Fibroblast of the aortic adventitia (primary cell): ENCODE results near the gene CTIF. TPM values are rescaled to one million over a fixed set of nuclear protein-coding genes. Genes with fewer than 3 reads are reported as not detected.

ENCODE experiments used
- DNase-seq: peaks from one replicate; pipeline ENCODE4 v3.0.0-alpha.2; 2010; ENCODE audit warnings: low read depth
- H3K4me3 ChIP-seq: 2 replicates; pipeline ENCODE4 v1.5.1; 2011; ENCODE audit warnings: low read depth, mild to moderate bottlenecking, control low read depth, low read length, moderate library complexity
- CTCF ChIP-seq: IDR thresholded peaks from 2 replicates; pipeline ENCODE4 v1.5.1; 2011; ENCODE audit warnings: mild to moderate bottlenecking, low read length, control low read depth, inconsistent platforms; ENCODE audit not compliant: insufficient read depth
- total RNA-seq: library from RNA; depleted of rRNA; stranded (reverse); fragments of >200 nt; gene quantifications from 2 replicates; pipeline ENCODE4 v1.2.3, GENCODE V29; 2012; ENCODE audit warnings: low replicate concordance

The CTIF gene
- total RNA-seq, 1 donor = 29.0 TPM

DNA sequence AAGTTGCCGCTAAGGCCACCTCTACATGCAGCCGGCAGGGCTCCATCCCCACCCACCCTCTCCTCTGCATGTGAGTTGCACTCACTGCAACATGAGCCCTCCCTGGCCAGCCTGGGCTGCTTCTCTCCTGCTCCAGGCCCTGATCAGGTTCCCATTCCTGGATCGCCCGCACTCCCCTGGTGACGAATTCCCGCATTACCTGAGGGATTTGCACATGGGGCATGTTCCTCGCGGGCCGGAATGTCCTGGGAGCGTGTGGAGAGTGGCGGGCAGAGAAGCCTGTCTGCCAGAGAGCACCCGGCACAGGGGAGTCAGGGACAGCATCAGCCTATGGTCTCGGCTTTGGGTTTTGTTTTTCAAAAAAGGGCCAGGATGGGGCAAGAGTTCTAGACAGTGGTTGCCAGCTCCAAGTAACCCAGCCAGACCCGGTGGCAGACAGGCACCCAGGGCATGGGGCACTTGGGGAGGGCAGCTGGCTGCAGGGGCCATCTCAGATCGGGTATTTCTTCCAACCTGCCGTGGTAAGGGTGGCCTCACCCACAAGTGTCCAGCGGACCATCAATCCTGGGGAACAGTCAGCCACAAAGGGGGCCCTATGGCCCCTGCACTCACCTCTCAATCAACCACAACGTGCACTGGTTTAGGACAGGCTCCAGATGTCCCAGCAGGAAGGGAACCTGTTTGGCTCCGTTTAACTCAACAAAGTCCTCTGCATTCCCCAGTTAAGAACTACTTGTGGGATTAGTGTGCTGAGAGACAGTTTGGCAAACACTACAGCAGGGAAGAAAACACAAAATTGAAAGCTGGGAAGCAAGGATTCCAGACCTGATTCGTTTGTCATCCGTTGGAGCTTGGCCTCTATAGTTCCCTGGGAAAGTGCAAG, 224.2 kb downstream of the CTIF start:
- no peak for TF ChIP-seq CTCF
- no peak for DNase-seq
- no peak overlapping the region for H3K4me3 ChIP-seq

- TF ChIP-seq CTCF = no peak
- no peak for DNase-seq
- no peak overlapping the region for H3K4me3 ChIP-seq
Observed at GRCh38 chr18:48763719-48764100, 224.9 kb downstream of the CTIF start.

GRCh38 chr18:48765053-48765452, 226.2 kb downstream of the CTIF start:
- H3K4me3 ChIP-seq = no peak overlapping the region
- no peak for DNase-seq
- no peak for TF ChIP-seq CTCF

DNA sequence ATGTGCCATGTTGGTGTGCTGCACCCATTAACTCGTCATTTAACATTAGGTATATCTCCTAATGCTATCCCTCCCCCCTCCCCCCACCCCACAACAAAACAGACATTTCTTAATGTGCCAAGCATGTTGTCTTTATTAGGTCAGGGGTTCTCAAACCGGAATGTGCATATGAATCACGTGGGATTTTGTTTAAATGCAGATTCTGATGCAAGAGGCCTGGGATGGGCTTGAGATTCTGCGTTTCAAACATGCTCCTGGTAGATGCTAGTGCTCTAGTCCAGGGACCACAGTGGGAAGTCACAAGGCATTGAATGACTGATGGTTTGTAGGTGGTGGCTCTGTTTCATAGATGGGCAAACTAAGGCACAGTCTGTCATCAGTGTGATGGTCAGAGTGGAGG, 227.2 kb downstream of the CTIF start:
- no peak overlapping the region for H3K4me3 ChIP-seq
- TF ChIP-seq CTCF = no peak
- no peak for DNase-seq

DNA sequence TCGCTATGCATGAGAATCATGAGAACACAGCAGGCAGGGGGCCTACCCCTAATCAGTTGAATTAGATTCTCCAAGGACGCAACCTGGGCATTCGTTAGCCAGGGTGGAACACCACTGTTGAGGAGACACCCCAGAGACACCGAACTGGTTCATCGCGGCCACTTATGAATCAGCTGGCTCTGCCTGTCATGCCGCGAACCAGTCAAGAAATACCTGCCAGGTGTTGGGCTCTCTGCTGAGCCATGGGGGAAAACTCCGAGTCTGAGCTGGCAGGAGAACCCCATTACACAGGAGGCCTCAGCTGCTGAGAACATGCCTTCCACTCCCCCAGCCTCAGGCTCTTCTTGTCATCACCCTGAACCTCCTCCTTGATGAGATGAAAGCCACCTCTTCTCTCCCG, 227.7 kb downstream of the CTIF start:
- no peak overlapping the region for H3K4me3 ChIP-seq
- no peak for DNase-seq
- no peak for TF ChIP-seq CTCF

DNA sequence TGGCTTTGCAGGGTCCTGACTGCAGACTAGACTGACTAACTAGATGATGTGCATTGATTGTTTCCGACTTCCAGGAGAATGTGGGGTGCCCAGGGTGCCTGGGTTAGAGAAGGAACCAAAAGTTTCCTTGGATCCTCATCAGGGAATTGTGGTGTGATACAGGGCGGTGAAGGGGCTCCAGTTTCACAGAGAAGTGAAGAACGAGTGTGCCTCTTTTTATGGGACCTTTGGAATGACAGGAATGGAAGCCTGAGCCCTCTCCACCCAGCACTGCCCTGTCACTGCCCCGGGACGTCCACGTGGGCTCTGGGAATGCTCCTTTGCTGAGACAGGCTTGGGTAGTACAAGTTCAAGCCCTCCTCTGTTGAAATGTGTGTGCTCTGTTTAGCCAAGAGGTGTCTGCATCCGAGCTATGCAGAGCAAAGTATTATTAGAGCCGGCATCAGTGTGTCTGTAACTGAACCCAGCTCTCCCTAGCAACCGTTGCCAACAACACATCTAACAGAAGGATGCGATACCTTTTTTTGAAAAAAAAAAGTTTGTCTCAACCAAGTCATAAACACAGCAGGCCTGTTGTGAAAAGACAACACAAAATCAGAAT, 228.4 kb downstream of the CTIF start:
- H3K4me3 ChIP-seq = no peak overlapping the region
- TF ChIP-seq CTCF = no peak
- DNase-seq = peak; percentile 9
